HepG2 (cell line): ENCODE measurements around the gene ODAD4. TPM values are rescaled to one million over a fixed set of nuclear protein-coding genes. Genes with fewer than 3 reads are reported as not detected.

Experiments
- ESRRA ChIP-seq: sonication (generic); formaldehyde crosslinking; IDR thresholded peaks from 2 replicates; pipeline ENCODE4 v1.5.1; 2020; ENCODE audit warnings: mild to moderate bottlenecking, low read depth, missing genetic modification reagents
- JUND ChIP-seq: sonication (generic); formaldehyde crosslinking; IDR thresholded peaks from 2 replicates; pipeline ENCODE4 v1.8.0; 2022; ENCODE audit warnings: mild to moderate bottlenecking, missing genetic modification reagents
- KLF6 ChIP-seq: IDR thresholded peaks from 2 replicates; pipeline ENCODE4 v1.8.0; 2016; ENCODE audit warnings: missing biosample characterization, missing genetic modification reagents
- MIER2 ChIP-seq: IDR thresholded peaks from 2 replicates; pipeline ENCODE4 v1.6.1; 2016; ENCODE audit warnings: missing biosample characterization, missing genetic modification reagents
- NFKBIZ ChIP-seq: IDR thresholded peaks from 2 replicates; pipeline ENCODE4 v1.6.1; 2018; ENCODE audit warnings: missing genetic modification reagents, missing compliant biosample characterization
- RFX1 ChIP-seq: fragments of 450-650 bp; IDR thresholded peaks from 2 replicates; pipeline ENCODE4 v1.6.1; 2017
- RNF2 ChIP-seq: fragments of 450-650 bp; conservative IDR thresholded peaks from 2 replicates; pipeline ENCODE4 v1.6.1; 2016; ENCODE audit warnings: low read depth
- TP53 ChIP-seq: sonication (generic); formaldehyde crosslinking; conservative IDR thresholded peaks from 2 replicates; pipeline ENCODE4 v1.4.0; 2020; ENCODE audit warnings: missing genetic modification reagents
- ZFP90 ChIP-seq: sonication (generic); formaldehyde crosslinking; IDR thresholded peaks from 2 replicates; pipeline ENCODE4 v1.8.0; 2022; ENCODE audit warnings: missing genetic modification reagents, mild to moderate bottlenecking, inconsistent platforms, borderline replicate concordance
- ZNF10 ChIP-seq: sonication (generic); formaldehyde crosslinking; IDR thresholded peaks from 2 replicates; pipeline ENCODE4 v1.4.0; 2020; ENCODE audit warnings: mild to moderate bottlenecking, low read depth, missing genetic modification reagents, borderline replicate concordance
- ZNF230 ChIP-seq: sonication (generic); formaldehyde crosslinking; IDR thresholded peaks from 2 replicates; pipeline ENCODE4 v1.4.0; 2020; ENCODE audit warnings: mild to moderate bottlenecking, missing genetic modification reagents
- ZSCAN12 ChIP-seq: sonication (generic); formaldehyde crosslinking; IDR thresholded peaks from 2 replicates; pipeline ENCODE4 v1.9.0; 2021; ENCODE audit warnings: mild to moderate bottlenecking, missing genetic modification reagents
- ZSCAN29 ChIP-seq: sonication (generic); formaldehyde crosslinking; conservative IDR thresholded peaks from 2 replicates; pipeline ENCODE4 v1.4.0; 2020; ENCODE audit warnings: mild to moderate bottlenecking, missing genetic modification reagents
- polyA plus RNA-seq, 8 experiments: library from polyadenylated mRNA; depleted of rRNA in 3 of 8; stranded (reverse) in 7 of 8; unstranded in 1 of 8; fragments of >200 nt; fragmentation: Illumina TruSeq in 4 of 8; extraction: Trizol in 4 of 8; gene quantifications; 2 replicates each; pipeline versions ENCODE4 v1.2.1 to v1.2.3, GENCODE V29; 2011 to 2016; ENCODE audit warnings: low read depth in 4 of 8, missing spikeins in 1 of 8, mixed read lengths in 1 of 8; ENCODE audit not compliant: insufficient read depth in 1 of 8
- total RNA-seq, 5 experiments: library from RNA; depleted of rRNA; stranded (reverse); fragments of >200 nt; fragmentation: Illumina TruSeq; extraction: Trizol; gene quantifications; 2 replicates each; pipeline ENCODE4 v1.2.3, GENCODE V29; 2016; ENCODE audit warnings: low read depth in 1 of 5
- TF ChIP-seq, protein P1 (sequence below): sonication (generic); formaldehyde crosslinking; IDR thresholded peaks from 2 replicates; pipeline ENCODE4 v1.4.0; 2020; ENCODE audit warnings: missing genetic modification reagents
- TF ChIP-seq, protein P2 (sequence below): sonication (generic); formaldehyde crosslinking; IDR thresholded peaks from 2 replicates; pipeline ENCODE4 v1.4.0; 2020; ENCODE audit warnings: mild to moderate bottlenecking, missing genetic modification reagents
- TF ChIP-seq, protein P3 (sequence below): sonication (generic); formaldehyde crosslinking; IDR thresholded peaks from 2 replicates; pipeline ENCODE4 v1.4.0; 2020; ENCODE audit warnings: missing genetic modification reagents, mild to moderate bottlenecking, borderline replicate concordance
- TF ChIP-seq, protein P4 (sequence below): IDR thresholded peaks from 2 replicates; pipeline ENCODE4 v1.6.1; 2016; ENCODE audit warnings: missing compliant biosample characterization, missing genetic modification reagents, borderline replicate concordance

Gene ODAD4
- total and polyA plus RNA-seq, 2 of the 13 experiments (the other 11 are each of a cell fraction or from before 2014, with no cell fraction given): 0.48 to 0.53 TPM

DNA sequence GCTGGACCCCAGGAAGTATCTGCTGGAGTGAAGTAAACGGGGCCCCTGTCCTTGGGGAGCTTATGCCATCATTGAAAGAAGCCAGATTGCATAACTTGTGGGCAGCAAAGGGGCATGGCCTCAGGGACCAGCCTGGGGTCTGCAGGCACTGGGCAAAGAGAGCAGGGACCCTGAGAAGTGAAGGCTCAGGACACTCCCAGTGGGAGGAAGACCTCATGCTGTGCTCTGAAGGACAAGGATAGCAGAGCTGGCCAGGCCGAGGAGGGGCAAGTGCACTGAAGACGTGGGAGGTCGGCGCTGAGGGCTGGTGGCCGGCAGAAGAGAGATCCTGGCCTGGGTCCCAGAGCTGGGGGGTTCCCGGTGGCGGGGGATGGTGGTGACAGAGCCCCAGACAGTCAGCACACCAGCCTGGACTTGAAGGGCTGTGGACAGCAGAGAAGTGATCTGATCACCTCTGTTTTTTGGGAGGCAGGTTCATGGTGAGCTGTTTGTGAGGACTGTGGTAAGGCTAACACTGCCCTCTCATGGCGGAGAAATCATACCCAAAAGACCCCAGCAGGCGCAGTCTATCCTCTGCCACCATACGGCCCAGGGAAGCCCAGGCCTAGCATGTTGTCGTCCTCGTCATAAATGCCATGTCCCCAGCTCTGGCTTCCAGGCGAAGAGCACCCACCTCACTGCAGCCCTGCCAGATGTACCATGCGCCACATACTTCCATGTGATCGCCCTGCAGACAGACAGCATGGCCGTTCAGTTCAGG, 29.1 kb downstream of the ODAD4 start (continued):
- TF ChIP-seq, protein P1, sequence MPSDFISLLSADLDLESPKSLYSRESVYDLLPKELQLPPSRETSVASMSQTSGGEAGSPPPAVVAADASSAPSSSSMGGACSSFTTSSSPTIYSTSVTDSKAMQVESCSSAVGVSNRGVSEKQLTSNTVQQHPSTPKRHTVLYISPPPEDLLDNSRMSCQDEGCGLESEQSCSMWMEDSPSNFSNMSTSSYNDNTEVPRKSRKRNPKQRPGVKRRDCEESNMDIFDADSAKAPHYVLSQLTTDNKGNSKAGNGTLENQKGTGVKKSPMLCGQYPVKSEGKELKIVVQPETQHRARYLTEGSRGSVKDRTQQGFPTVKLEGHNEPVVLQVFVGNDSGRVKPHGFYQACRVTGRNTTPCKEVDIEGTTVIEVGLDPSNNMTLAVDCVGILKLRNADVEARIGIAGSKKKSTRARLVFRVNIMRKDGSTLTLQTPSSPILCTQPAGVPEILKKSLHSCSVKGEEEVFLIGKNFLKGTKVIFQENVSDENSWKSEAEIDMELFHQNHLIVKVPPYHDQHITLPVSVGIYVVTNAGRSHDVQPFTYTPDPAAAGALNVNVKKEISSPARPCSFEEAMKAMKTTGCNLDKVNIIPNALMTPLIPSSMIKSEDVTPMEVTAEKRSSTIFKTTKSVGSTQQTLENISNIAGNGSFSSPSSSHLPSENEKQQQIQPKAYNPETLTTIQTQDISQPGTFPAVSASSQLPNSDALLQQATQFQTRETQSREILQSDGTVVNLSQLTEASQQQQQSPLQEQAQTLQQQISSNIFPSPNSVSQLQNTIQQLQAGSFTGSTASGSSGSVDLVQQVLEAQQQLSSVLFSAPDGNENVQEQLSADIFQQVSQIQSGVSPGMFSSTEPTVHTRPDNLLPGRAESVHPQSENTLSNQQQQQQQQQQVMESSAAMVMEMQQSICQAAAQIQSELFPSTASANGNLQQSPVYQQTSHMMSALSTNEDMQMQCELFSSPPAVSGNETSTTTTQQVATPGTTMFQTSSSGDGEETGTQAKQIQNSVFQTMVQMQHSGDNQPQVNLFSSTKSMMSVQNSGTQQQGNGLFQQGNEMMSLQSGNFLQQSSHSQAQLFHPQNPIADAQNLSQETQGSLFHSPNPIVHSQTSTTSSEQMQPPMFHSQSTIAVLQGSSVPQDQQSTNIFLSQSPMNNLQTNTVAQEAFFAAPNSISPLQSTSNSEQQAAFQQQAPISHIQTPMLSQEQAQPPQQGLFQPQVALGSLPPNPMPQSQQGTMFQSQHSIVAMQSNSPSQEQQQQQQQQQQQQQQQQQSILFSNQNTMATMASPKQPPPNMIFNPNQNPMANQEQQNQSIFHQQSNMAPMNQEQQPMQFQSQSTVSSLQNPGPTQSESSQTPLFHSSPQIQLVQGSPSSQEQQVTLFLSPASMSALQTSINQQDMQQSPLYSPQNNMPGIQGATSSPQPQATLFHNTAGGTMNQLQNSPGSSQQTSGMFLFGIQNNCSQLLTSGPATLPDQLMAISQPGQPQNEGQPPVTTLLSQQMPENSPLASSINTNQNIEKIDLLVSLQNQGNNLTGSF: no peak
- TF ChIP-seq ZSCAN12 (CRISPR knock-in tag) (no peak), KLF6 (peak; percentile 31; the same call in 1 of the 2 replicates), ZNF10 (CRISPR knock-in tag) (no peak), ZNF230 (CRISPR knock-in tag) (0 out of 2 replicates have a peak, but pooled peaks have one; percentile 74), ZSCAN29 (CRISPR knock-in tag) (no peak), MIER2 (no peak; the same call in 1 of the 2 replicates), RFX1 (no peak), JUND (CRISPR knock-in tag) (no peak), NFKBIZ (CRISPR knock-in tag) (peak; percentile 48; the same call in 1 of the 2 replicates), ESRRA (CRISPR knock-in tag) (0 out of 2 replicates have a peak, but pooled peaks have one; percentile 47), ZFP90 (CRISPR knock-in tag) (no peak; the same call in 1 of the 2 replicates), RNF2 (0 out of 2 replicates have a peak, but pooled peaks have one; percentile 71), TP53 (CRISPR knock-in tag) (no peak)
- TF ChIP-seq, protein P2, sequence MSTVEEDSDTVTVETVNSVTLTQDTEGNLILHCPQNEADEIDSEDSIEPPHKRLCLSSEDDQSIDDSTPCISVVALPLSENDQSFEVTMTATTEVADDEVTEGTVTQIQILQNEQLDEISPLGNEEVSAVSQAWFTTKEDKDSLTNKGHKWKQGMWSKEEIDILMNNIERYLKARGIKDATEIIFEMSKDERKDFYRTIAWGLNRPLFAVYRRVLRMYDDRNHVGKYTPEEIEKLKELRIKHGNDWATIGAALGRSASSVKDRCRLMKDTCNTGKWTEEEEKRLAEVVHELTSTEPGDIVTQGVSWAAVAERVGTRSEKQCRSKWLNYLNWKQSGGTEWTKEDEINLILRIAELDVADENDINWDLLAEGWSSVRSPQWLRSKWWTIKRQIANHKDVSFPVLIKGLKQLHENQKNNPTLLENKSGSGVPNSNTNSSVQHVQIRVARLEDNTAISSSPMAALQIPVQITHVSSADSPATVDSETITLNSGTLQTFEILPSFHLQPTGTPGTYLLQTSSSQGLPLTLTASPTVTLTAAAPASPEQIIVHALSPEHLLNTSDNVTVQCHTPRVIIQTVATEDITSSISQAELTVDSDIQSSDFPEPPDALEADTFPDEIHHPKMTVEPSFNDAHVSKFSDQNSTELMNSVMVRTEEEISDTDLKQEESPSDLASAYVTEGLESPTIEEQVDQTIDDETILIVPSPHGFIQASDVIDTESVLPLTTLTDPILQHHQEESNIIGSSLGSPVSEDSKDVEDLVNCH: no peak
- TF ChIP-seq, protein P3, sequence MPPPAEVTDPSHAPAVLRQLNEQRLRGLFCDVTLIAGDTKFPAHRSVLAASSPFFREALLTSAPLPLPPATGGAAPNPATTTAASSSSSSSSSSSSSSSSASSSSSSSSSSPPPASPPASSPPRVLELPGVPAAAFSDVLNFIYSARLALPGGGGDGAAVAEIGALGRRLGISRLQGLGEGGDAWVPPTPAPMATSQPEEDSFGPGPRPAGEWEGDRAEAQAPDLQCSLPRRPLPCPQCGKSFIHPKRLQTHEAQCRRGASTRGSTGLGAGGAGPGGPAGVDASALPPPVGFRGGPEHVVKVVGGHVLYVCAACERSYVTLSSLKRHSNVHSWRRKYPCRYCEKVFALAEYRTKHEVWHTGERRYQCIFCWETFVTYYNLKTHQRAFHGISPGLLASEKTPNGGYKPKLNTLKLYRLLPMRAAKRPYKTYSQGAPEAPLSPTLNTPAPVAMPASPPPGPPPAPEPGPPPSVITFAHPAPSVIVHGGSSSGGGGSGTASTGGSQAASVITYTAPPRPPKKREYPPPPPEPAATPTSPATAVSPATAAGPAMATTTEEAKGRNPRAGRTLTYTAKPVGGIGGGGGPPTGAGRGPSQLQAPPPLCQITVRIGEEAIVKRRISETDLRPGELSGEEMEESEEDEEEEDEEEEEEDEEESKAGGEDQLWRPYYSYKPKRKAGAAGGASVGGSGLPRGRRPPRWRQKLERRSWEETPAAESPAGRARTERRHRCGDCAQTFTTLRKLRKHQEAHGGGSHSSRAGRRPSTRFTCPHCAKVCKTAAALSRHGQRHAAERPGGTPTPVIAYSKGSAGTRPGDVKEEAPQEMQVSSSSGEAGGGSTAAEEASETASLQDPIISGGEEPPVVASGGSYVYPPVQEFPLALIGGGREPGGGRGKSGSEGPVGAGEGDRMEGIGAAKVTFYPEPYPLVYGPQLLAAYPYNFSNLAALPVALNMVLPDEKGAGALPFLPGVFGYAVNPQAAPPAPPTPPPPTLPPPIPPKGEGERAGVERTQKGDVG: no peak
- TF ChIP-seq, protein P4, sequence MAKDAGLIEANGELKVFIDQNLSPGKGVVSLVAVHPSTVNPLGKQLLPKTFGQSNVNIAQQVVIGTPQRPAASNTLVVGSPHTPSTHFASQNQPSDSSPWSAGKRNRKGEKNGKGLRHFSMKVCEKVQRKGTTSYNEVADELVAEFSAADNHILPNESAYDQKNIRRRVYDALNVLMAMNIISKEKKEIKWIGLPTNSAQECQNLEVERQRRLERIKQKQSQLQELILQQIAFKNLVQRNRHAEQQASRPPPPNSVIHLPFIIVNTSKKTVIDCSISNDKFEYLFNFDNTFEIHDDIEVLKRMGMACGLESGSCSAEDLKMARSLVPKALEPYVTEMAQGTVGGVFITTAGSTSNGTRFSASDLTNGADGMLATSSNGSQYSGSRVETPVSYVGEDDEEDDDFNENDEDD (CRISPR knock-in tag): 0 out of 2 replicates have a peak, but pooled peaks have one; percentile 33
